ENCODE measurements around the gene DEFB121.
"Not testable (repeated sequence)": the region's sequence is repeated elsewhere in the genome, so short reads cannot be mapped to it uniquely, and the experiment has no call there.

The DEFB121 gene

GRCh38 chr20:31390490-31390889 is 15.5 kb downstream of the DEFB121 start, which contains the start of gene DEFB119:
Gene DEFB119 (minus strand): TSS chr20:31390590. CDS start chr20:31390483, 107 bp downstream.
- no peak within 1 kb of the TSS for H3K4me3 ChIP-seq (replicated peaks; ENCODE audit: low read depth, low read length)
- TF ChIP-seq CTCF (IDR thresholded peaks at IDR 0.05; ENCODE audit: insufficient read depth, low read length, poor library complexity, severe bottlenecking) = no peak

GRCh38 chr20:31374346-31374745 is 31.7 kb downstream of the DEFB121 start:
- Histone ChIP-seq H3K27me3 (replicated peaks; ENCODE audit: control insufficient read depth, insufficient read depth, low read length) (no peaks in the 10 kb centered on the region; the same call in 1 of the 2 replicates), H3K36me3 (ENCODE audit: control insufficient read depth, insufficient read depth, low read length) (no peaks in the 10 kb centered on the region), H3K4me3 (replicated peaks; ENCODE audit: low read depth, low read length) (no peak overlapping the region)
- TF ChIP-seq CTCF (IDR thresholded peaks at IDR 0.05; ENCODE audit: insufficient read depth, low read length, poor library complexity, severe bottlenecking) = no peak
- no peak for DNase-seq (ENCODE audit: extremely low read depth, insufficient read length)

More at GRCh38 chr20:31390490-31390889, 15.5 kb downstream of the DEFB121 start, which contains the start of gene DEFB119:
- DNase-seq (ENCODE audit: extremely low read depth, insufficient read length) = no peak
- Histone ChIP-seq H3K27me3 (replicated peaks; ENCODE audit: control insufficient read depth, insufficient read depth, low read length) (no peaks in the 10 kb centered on the region), H3K36me3 (ENCODE audit: control insufficient read depth, insufficient read depth, low read length) (no peaks in the 10 kb centered on the region)

GRCh38 chr20:31368301-31368700 is 37.7 kb downstream of the DEFB121 start, which contains the start of gene DEFB118:
Gene DEFB118 (plus strand): TSS chr20:31368601. CDS start chr20:31368651, 50 bp downstream.
- no peak for TF ChIP-seq CTCF (IDR thresholded peaks at IDR 0.05; ENCODE audit: insufficient read depth, low read length, poor library complexity, severe bottlenecking)
- Histone ChIP-seq H3K27me3 (replicated peaks; ENCODE audit: control insufficient read depth, insufficient read depth, low read length) (no peaks in the 10 kb centered on the region), H3K4me3 (replicated peaks; ENCODE audit: low read depth, low read length) (no peak within 1 kb of the TSS), H3K36me3 (ENCODE audit: control insufficient read depth, insufficient read depth, low read length) (no peaks in the 10 kb centered on the region)
- DNase-seq (ENCODE audit: extremely low read depth, insufficient read length) = no peak

GRCh38 chr20:31364272-31364671 is 41.7 kb downstream of the DEFB121 start:
- not testable (repeated sequence) for H3K4me3 ChIP-seq (replicated peaks; ENCODE audit: low read depth, low read length); DNase-seq (ENCODE audit: extremely low read depth, insufficient read length); H3K36me3 ChIP-seq (ENCODE audit: control insufficient read depth, insufficient read depth, low read length); H3K27me3 ChIP-seq (replicated peaks; ENCODE audit: control insufficient read depth, insufficient read depth, low read length)

- H3K36me3 ChIP-seq (ENCODE audit: control insufficient read depth, insufficient read depth, low read length) = no peaks in the 10 kb centered on the region
- H3K27me3 ChIP-seq (replicated peaks; ENCODE audit: control insufficient read depth, insufficient read depth, low read length) = no peaks in the 10 kb centered on the region
- DNase-seq (ENCODE audit: extremely low read depth, insufficient read length) = no peak
- H3K4me3 ChIP-seq (replicated peaks; ENCODE audit: low read depth, low read length) = no peak overlapping the region
- TF ChIP-seq CTCF (IDR thresholded peaks at IDR 0.05; ENCODE audit: insufficient read depth, low read length, poor library complexity, severe bottlenecking) = no peak
Observed at GRCh38 chr20:31363295-31363694, 42.7 kb downstream of the DEFB121 start.

- no peak for TF ChIP-seq CTCF (IDR thresholded peaks at IDR 0.05; ENCODE audit: insufficient read depth, low read length, poor library complexity, severe bottlenecking)
- Histone ChIP-seq H3K4me3 (replicated peaks; ENCODE audit: low read depth, low read length) (no peak overlapping the region), H3K27me3 (replicated peaks; ENCODE audit: control insufficient read depth, insufficient read depth, low read length) (no peaks in the 10 kb centered on the region), H3K36me3 (ENCODE audit: control insufficient read depth, insufficient read depth, low read length) (no peaks in the 10 kb centered on the region)
- no peak for DNase-seq (ENCODE audit: extremely low read depth, insufficient read length)
Observed at GRCh38 chr20:31355981-31356380, 50.0 kb downstream of the DEFB121 start.
